ENCODE measurements around the gene DAZL. TPM values are rescaled to one million over a fixed set of nuclear protein-coding genes. Genes with fewer than 3 reads are reported as not detected.

The DAZL gene
- total RNA-seq, 1 experiment from 2014 or later, result not detected

DNA sequence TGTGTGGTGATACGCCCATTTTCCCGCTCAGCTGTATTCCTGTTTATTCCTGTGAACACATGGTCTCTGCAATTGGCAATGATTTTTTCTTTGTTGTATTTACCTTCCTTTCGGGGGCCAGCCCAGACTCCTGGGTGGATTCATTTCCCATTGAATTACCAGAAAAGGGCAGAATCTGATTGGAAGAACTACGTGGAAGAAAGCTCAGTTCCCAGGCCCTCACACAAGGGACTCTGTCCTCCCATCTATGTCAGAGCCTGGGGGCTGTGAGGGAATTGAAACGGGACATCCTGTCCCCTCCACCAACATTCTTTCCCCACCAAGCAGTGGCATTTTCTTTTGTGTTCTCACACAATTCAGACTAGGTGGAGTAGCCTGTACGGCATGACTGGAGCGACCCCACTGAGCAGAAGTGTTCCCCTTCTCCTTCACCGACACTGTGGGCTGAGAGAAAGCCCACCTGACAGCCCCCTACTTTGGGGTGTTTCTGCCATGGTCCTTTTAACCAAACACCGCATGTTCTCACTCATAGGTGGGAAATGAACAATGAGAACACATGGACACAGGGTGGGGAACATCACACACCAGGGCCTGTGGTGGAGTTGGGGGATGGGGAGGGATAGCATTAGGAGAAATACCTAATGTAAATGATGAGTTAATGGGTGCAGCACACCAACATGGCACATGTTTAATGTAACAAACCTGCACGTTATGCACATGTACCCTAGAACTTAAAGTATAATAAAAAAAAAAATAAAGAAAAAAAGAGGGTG is 59.6 kb downstream of the DAZL start:
- no peak for DNase-seq (ENCODE audit: low read depth)

- DNase-seq (ENCODE audit: low read depth), result no peak
These were observed 61.9 kb downstream of the DAZL start for GRCh38 chr3:16543242-16543864.

DNA sequence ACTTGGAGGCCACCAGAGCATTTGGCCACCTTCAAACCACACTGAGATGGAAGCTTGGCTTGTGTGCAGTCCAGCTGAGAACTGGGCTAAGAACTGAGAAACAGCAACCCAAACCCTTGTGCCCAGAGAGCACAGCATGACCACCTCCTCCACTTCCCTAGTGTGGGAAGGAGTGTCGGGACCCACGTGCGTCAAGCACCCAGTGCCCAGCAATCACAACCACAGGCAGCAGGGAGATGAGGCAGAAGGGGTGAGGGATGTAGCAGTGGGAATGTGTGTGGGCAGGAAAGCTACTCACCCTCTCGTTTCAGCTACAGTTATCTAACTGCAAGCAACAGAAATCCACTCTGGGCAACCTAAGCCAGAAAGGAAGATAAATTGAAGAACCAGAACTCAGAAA is 66.7 kb downstream of the DAZL start:
- DNase-seq (ENCODE audit: low read depth), result no peak

DNA sequence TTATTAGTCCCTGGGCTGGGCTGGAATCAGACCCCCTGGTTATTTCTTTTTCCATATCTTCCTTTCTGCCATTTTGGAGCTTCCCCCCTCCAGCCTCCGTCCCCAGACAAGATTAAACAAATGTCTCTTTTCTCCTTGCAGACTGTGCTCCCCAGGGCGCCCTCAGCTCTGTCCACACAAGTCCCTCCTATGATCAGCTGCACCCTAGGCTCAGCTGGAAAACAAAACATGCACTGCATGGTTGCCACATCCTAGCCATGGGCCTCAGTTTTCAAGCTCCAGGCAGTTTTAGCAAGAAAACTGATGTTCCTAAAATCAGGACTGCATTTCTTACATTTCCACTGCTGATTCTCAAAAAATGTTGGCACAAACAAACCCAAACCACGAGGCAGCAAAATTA is 68.2 kb downstream of the DAZL start:
- DNase-seq (ENCODE audit: low read depth), result no peak

Other genes starting within 250 kb of the DAZL start
- 25.4 and 27.9 TPM in 2 replicates for gene RFTN1, start 91.7 kb downstream of the DAZL start, total RNA-seq (2014; rRNA removed; shearing (Covaris generic))

Measured in Daoy (cell line).